Fibroblast of mammary gland (primary cell): ENCODE results near the gene OR52K1.

Source experiments
- DNase-seq: peaks from one replicate; pipeline ENCODE4 v3.0.0-alpha.2; 2010; ENCODE audit warnings: low read depth
- H3K4me3 ChIP-seq: 2 replicates; pipeline ENCODE4 v1.5.1; 2011; ENCODE audit warnings: low read depth, mild to moderate bottlenecking, low read length, moderate library complexity; ENCODE audit not compliant: control insufficient read depth
- CTCF ChIP-seq: conservative IDR thresholded peaks from 2 replicates; pipeline ENCODE4 v1.5.1; 2011; ENCODE audit warnings: low read depth, low read length, inconsistent platforms; ENCODE audit not compliant: control insufficient read depth, insufficient read depth

The OR52K1 gene

GRCh38 chr11:4482445-4482844, at the start of gene OR52K1:
Gene OR52K1 (plus strand): TSS chr11:4482646. CDS start chr11:4488901, 6,255 bp downstream.
- no peak within 1 kb of the TSS for H3K4me3 ChIP-seq
- no peak for DNase-seq
- no peak for TF ChIP-seq CTCF

- no peak for DNase-seq
- no peak for TF ChIP-seq CTCF
- H3K4me3 ChIP-seq, result no peak overlapping the region
Measured at GRCh38 chr11:4433856-4434255, 48.6 kb upstream of the OR52K1 start.

GRCh38 chr11:4436411-4436810, 46.0 kb upstream of the OR52K1 start:
- no peak for TF ChIP-seq CTCF
- no peak for DNase-seq
- no peak overlapping the region for H3K4me3 ChIP-seq

- no peak overlapping the region for H3K4me3 ChIP-seq
- DNase-seq, result no peak
- no peak for TF ChIP-seq CTCF
Measured at GRCh38 chr11:4441515-4441914, 40.9 kb upstream of the OR52K1 start.

- no peak for DNase-seq
- no peak overlapping the region for H3K4me3 ChIP-seq
- no peak for TF ChIP-seq CTCF
Measured at GRCh38 chr11:4443232-4443891, 39.1 kb upstream of the OR52K1 start.

- DNase-seq, result no peak
- TF ChIP-seq CTCF, result no peak
- H3K4me3 ChIP-seq, result no peak within 1 kb of the TSS
Measured at GRCh38 chr11:4448995-4449394, 33.5 kb upstream of the OR52K1 start, which contains the start of gene OR52K2. Gene OR52K2 (plus strand): TSS chr11:4449295. CDS start chr11:4449340, 45 bp downstream.

- DNase-seq, result no peak
- TF ChIP-seq CTCF, result no peak
- H3K4me3 ChIP-seq, result no peak overlapping the region
Measured at GRCh38 chr11:4453118-4453517, 29.3 kb upstream of the OR52K1 start.
